CD4-positive, alpha-beta T cell treated with Interferon alpha-2 for 1 hour (primary cell): ENCODE data around the gene SSBP3.
A peak's percentile ranks its signal among the peaks of the same experiment; 100 is the strongest.

Source experiments
- DNase-seq, 2 donors: peaks; one replicate each; pipeline ENCODE4 v3.0.0-alpha.2; 2020 to 2022

Gene SSBP3

GRCh38 chr1:54302549-54302948 is 103.6 kb downstream of the SSBP3 start:
- no peak for DNase-seq

GRCh38 chr1:54301497-54301896 is 104.7 kb downstream of the SSBP3 start:
- no peak for DNase-seq

GRCh38 chr1:54300401-54300800 is 105.8 kb downstream of the SSBP3 start:
- no peak for DNase-seq

GRCh38 chr1:54299037-54299436 is 107.2 kb downstream of the SSBP3 start:
- DNase-seq: no peak

GRCh38 chr1:54298284-54299033 is 107.7 kb downstream of the SSBP3 start:
- no peak for DNase-seq

- DNase-seq: no peak
These were observed 108.5 kb downstream of the SSBP3 start for GRCh38 chr1:54297596-54298283.

GRCh38 chr1:54296666-54297065 is 109.5 kb downstream of the SSBP3 start:
- no peak for DNase-seq

GRCh38 chr1:54294887-54295286 is 111.3 kb downstream of the SSBP3 start:
- DNase-seq: no peak

GRCh38 chr1:54292002-54292911 is 113.9 kb downstream of the SSBP3 start:
- no peak for DNase-seq

- DNase-seq: no peak
These were observed 114.8 kb downstream of the SSBP3 start for GRCh38 chr1:54291276-54292001.

GRCh38 chr1:54290506-54291184 is 115.5 kb downstream of the SSBP3 start:
- DNase-seq: peak in 1 of 2 donors; percentile 8

- no peak for DNase-seq
These were observed 116.4 kb downstream of the SSBP3 start for GRCh38 chr1:54289712-54290233.

GRCh38 chr1:54287801-54288211 is 118.4 kb downstream of the SSBP3 start:
- no peak for DNase-seq

- peak; percentile 46 to 67 for DNase-seq
These were observed 119.0 kb downstream of the SSBP3 start for GRCh38 chr1:54287176-54287650.

- DNase-seq: no peak
These were observed 120.3 kb downstream of the SSBP3 start for GRCh38 chr1:54285815-54286345.

- DNase-seq: peak; percentile 34 to 35
These were observed 121.2 kb downstream of the SSBP3 start for GRCh38 chr1:54284781-54285529.

GRCh38 chr1:54283635-54284385 is 122.4 kb downstream of the SSBP3 start:
- no peak for DNase-seq

- no peak for DNase-seq
These were observed 123.9 kb downstream of the SSBP3 start for GRCh38 chr1:54282101-54282847.

- no peak for DNase-seq
These were observed 125.5 kb downstream of the SSBP3 start for GRCh38 chr1:54280651-54281050.
